ENCODE results near the gene AIM2.

- TF ChIP-seq, protein P1, sequence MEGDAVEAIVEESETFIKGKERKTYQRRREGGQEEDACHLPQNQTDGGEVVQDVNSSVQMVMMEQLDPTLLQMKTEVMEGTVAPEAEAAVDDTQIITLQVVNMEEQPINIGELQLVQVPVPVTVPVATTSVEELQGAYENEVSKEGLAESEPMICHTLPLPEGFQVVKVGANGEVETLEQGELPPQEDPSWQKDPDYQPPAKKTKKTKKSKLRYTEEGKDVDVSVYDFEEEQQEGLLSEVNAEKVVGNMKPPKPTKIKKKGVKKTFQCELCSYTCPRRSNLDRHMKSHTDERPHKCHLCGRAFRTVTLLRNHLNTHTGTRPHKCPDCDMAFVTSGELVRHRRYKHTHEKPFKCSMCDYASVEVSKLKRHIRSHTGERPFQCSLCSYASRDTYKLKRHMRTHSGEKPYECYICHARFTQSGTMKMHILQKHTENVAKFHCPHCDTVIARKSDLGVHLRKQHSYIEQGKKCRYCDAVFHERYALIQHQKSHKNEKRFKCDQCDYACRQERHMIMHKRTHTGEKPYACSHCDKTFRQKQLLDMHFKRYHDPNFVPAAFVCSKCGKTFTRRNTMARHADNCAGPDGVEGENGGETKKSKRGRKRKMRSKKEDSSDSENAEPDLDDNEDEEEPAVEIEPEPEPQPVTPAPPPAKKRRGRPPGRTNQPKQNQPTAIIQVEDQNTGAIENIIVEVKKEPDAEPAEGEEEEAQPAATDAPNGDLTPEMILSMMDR (CRISPR knock-in tag; IDR thresholded peaks at IDR 0.05): no peak
- TF ChIP-seq CREB1 (IDR thresholded peaks at IDR 0.05): no peak
- no peak for TF ChIP-seq CREB1 (CRISPR knock-in tag; IDR thresholded peaks at IDR 0.05)
- TF ChIP-seq, protein P2, sequence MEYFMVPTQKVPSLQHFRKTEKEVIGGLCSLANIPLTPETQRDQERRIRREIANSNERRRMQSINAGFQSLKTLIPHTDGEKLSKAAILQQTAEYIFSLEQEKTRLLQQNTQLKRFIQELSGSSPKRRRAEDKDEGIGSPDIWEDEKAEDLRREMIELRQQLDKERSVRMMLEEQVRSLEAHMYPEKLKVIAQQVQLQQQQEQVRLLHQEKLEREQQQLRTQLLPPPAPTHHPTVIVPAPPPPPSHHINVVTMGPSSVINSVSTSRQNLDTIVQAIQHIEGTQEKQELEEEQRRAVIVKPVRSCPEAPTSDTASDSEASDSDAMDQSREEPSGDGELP (IDR thresholded peaks at IDR 0.05; ENCODE audit: borderline replicate concordance, low read depth): no peak
- no peak for TF ChIP-seq NFYB (CRISPR knock-in tag; IDR thresholded peaks at IDR 0.05)
Observed at GRCh38 chr1:159122005-159122621, 45.5 kb upstream of the AIM2 start.
